Immature natural killer cell (primary cell): ENCODE data around the gene FNBP1L. TPM values are rescaled to one million over a fixed set of nuclear protein-coding genes. Genes with fewer than 3 reads are reported as not detected.

ENCODE experiments used
- DNase-seq, 3 donors: peaks; one replicate each; pipeline ENCODE4 v3.0.0; 2022; ENCODE audit warnings: mixed read lengths in 1 of 3
- H3K27ac Mint-ChIP-seq, 6 donors: one replicate each; pipeline ENCODE4 v1.8.0; 2020; ENCODE audit warnings: mixed read lengths in 6 of 6, mild to moderate bottlenecking in 5 of 6, inconsistent platforms in 4 of 6, moderate library complexity in 3 of 6
- H3K27me3 Mint-ChIP-seq, 3 donors: one replicate each; pipeline ENCODE4 v1.8.0; 2020 to 2021; ENCODE audit warnings: low read depth in 3 of 3, mild to moderate bottlenecking in 3 of 3, mixed read lengths in 3 of 3, moderate library complexity in 3 of 3, inconsistent platforms in 1 of 3
- H3K36me3 Mint-ChIP-seq, 3 donors: one replicate each; pipeline ENCODE4 v1.8.0; 2020; ENCODE audit warnings: mixed read lengths in 3 of 3, inconsistent platforms in 2 of 3, mild to moderate bottlenecking in 2 of 3
- H3K4me1 Mint-ChIP-seq, 2 donors: one replicate each; pipeline ENCODE4 v1.8.0; 2020; ENCODE audit warnings: inconsistent platforms in 2 of 2, mild to moderate bottlenecking in 2 of 2, mixed read lengths in 2 of 2, moderate library complexity in 1 of 2
- H3K4me3 Mint-ChIP-seq, 5 donors: one replicate each; pipeline ENCODE4 v1.8.0; 2020; ENCODE audit warnings: mild to moderate bottlenecking in 5 of 5, mixed read lengths in 5 of 5, inconsistent platforms in 3 of 5, moderate library complexity in 3 of 5
- H3K9me3 Mint-ChIP-seq, 6 donors: one replicate each; pipeline ENCODE4 v1.8.0; 2020; ENCODE audit warnings: mild to moderate bottlenecking in 6 of 6, mixed read lengths in 6 of 6, inconsistent platforms in 4 of 6, moderate library complexity in 3 of 6
- polyA plus RNA-seq, 3 donors: library from polyadenylated mRNA; unstranded; fragments of 300-500 nt; fragmentation: Illumina TruSeq; gene quantifications; one replicate each; pipeline ENCODE4 v1.2.3, GENCODE V29; 2021

Gene FNBP1L
- polyA plus RNA-seq, 3 donors from 2014 or later = 0.18 to 0.21 TPM; not detected in 1

DNA sequence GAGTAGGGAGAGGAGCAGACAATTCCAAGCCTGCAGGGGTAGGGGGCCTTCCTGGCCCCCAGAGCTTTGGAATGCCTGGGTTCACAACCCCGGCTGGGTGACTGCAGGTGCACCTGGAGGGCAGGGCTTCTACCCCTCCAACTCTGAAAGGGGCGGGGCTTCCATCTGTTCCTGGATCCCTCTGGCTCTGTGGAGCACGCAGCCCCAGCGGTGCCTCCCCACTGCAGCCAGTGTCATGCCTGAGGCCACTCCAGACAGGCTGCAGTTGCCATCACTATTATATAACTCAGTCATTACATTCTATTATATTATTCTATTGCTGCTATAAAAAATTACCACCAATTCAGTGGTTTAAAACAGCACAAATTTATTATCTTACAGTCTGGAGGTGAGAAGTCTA lies 12.5 kb upstream of the FNBP1L start:
- no peaks in the 10 kb centered on the region for H3K4me1 Mint-ChIP-seq
- peaks cover 2 to 5% (median 5%) of the 10 kb centered on the region in 3 donors for H3K27me3 Mint-ChIP-seq
- no peak overlapping the region for H3K4me3 Mint-ChIP-seq
- no peak for DNase-seq
- no peak overlapping the region for H3K27ac Mint-ChIP-seq
- no peaks in the 10 kb centered on the region for H3K36me3 Mint-ChIP-seq
- no peaks in the 10 kb centered on the region for H3K9me3 Mint-ChIP-seq

DNA sequence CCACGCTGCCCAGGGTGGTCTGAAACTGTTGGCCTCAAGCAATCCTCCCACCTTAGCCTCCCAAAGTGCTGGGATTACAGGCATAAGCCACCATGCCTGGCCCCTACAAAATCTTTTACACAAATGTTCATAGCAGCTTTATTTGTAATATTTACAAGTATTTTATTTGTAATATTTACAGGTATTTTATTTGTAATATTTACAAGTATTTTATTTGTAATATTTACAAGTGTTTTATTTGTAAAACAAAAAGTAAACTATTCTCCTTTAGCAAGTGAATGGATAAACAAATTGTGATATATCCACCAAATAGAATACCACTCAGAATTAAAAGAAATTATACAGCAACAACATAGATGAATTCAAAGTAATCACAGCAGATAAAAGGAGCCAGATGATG lies 11.4 kb upstream of the FNBP1L start:
- no peak overlapping the region for H3K4me3 Mint-ChIP-seq
- H3K4me1 Mint-ChIP-seq = no peaks in the 10 kb centered on the region
- H3K9me3 Mint-ChIP-seq = no peaks in the 10 kb centered on the region
- peaks cover 2 to 5% (median 5%) of the 10 kb centered on the region in 3 donors for H3K27me3 Mint-ChIP-seq
- no peak overlapping the region for H3K27ac Mint-ChIP-seq
- H3K36me3 Mint-ChIP-seq = no peaks in the 10 kb centered on the region
- DNase-seq = no peak

GRCh38 chr1:93437976-93438605 lies 9.8 kb upstream of the FNBP1L start:
- DNase-seq = peak in 1 of 3 donors; percentile 20
- H3K9me3 Mint-ChIP-seq = no peaks in the 10 kb centered on the region
- no peaks in the 10 kb centered on the region for H3K36me3 Mint-ChIP-seq
- no peak overlapping the region for H3K4me3 Mint-ChIP-seq
- peaks cover 4 to 8% (median 7%) of the 10 kb centered on the region in 3 donors for H3K27me3 Mint-ChIP-seq
- no peaks in the 10 kb centered on the region for H3K4me1 Mint-ChIP-seq
- H3K27ac Mint-ChIP-seq = no peak overlapping the region

GRCh38 chr1:93438716-93439115 lies 9.2 kb upstream of the FNBP1L start:
- Mint-ChIP-seq H3K36me3 (no peaks in the 10 kb centered on the region), H3K27ac (no peak overlapping the region), H3K4me3 (no peak overlapping the region), H3K9me3 (no peaks in the 10 kb centered on the region), H3K4me1 (no peaks in the 10 kb centered on the region), H3K27me3 (peaks cover 4 to 9% (median 8%) of the 10 kb centered on the region in 3 donors)
- DNase-seq = no peak

DNA sequence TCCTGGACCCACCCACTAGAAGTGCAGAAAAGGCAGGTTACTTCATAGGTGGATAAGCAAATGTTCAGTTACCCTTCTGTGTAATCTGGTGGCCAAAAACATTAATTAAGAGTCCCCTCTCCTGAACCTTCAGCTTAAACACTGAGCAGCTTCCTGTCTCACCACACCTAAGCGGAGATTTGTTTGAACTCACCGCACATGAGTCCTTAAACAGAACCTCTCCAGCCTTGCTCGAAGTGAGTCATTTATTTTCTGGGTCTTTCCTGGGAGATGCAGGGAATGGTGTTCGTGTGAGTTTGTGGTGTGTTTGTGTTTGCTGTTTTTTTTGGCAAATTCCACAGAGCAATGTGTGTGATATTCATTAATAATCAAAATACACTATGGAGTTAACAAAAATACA lies 7.6 kb upstream of the FNBP1L start:
- Mint-ChIP-seq H3K27ac (no peak overlapping the region), H3K4me3 (no peak overlapping the region), H3K4me1 (no peaks in the 10 kb centered on the region), H3K36me3 (no peaks in the 10 kb centered on the region), H3K27me3 (peaks cover 4 to 9% (median 8%) of the 10 kb centered on the region in 3 donors), H3K9me3 (no peaks in the 10 kb centered on the region)
- DNase-seq = no peak

GRCh38 chr1:93440706-93441105 lies 7.2 kb upstream of the FNBP1L start:
- H3K27ac Mint-ChIP-seq = no peak overlapping the region
- no peaks in the 10 kb centered on the region for H3K9me3 Mint-ChIP-seq
- no peaks in the 10 kb centered on the region for H3K36me3 Mint-ChIP-seq
- peaks cover 4 to 12% (median 8%) of the 10 kb centered on the region in 3 donors for H3K27me3 Mint-ChIP-seq
- H3K4me1 Mint-ChIP-seq = no peaks in the 10 kb centered on the region
- no peak overlapping the region for H3K4me3 Mint-ChIP-seq
- no peak for DNase-seq

GRCh38 chr1:93441589-93441988 lies 6.3 kb upstream of the FNBP1L start:
- Mint-ChIP-seq H3K36me3 (no peaks in the 10 kb centered on the region), H3K4me1 (peaks cover 0 to 2% of the 10 kb centered on the region in 2 donors), H3K4me3 (no peak overlapping the region), H3K9me3 (peaks cover 0 to under 1% (median 0%) of the 10 kb centered on the region in 6 donors), H3K27ac (no peak overlapping the region), H3K27me3 (peaks cover 8 to 15% (median 8%) of the 10 kb centered on the region in 3 donors)
- DNase-seq = no peak

DNA sequence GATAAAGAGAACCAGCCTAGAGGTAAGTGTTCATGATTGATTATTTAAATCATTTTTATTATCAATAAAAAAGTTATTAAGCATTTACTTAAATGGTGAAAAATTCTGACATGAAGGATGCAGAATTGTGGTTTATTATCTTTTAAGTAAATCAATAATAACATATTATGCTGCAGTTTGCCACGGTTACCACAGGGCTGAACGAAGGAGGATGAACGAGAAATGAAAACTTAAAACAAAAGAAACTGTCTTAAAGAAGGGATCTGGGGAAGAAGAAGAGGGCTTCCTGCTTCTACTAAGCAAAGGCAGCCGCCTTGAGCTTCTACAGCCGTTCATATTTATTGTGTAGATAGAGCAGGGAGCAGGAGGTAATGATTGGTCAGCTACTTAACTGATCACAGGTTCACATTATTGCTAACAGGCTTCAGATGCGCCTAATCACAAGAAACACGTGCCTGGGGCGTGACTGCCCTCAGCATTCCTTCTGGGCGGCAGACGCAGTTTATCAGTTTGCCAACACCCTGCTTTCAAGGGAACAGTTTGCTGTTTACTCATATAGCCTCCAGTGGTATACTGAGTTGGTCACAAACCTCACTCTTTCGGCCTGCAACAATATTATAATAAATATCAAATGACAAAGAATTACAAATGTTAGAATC lies 5.8 kb upstream of the FNBP1L start:
- peaks cover under 1 to 8% of the 10 kb centered on the region in 2 donors for H3K4me1 Mint-ChIP-seq
- H3K27ac Mint-ChIP-seq = no peak overlapping the region
- no peaks in the 10 kb centered on the region for H3K36me3 Mint-ChIP-seq
- H3K27me3 Mint-ChIP-seq = peaks cover 8 to 21% (median 10%) of the 10 kb centered on the region in 3 donors
- peaks cover 0 to 3% (median 0%) of the 10 kb centered on the region in 6 donors for H3K9me3 Mint-ChIP-seq
- no peak overlapping the region for H3K4me3 Mint-ChIP-seq
- DNase-seq = no peak

GRCh38 chr1:93442741-93443140 lies 5.2 kb upstream of the FNBP1L start:
- Mint-ChIP-seq H3K9me3 (peaks cover 0 to 4% (median 0%) of the 10 kb centered on the region in 6 donors), H3K36me3 (no peaks in the 10 kb centered on the region), H3K4me1 (peaks cover 6 to 14% of the 10 kb centered on the region in 2 donors), H3K4me3 (no peak overlapping the region), H3K27ac (no peak overlapping the region), H3K27me3 (peaks cover 5 to 26% (median 12%) of the 10 kb centered on the region in 3 donors)
- no peak for DNase-seq

- peaks cover 0 to 4% (median 0%) of the 10 kb centered on the region in 6 donors for H3K9me3 Mint-ChIP-seq
- no peak for DNase-seq
- peaks cover 4 to 28% (median 13%) of the 10 kb centered on the region in 3 donors for H3K27me3 Mint-ChIP-seq
- no peaks in the 10 kb centered on the region for H3K36me3 Mint-ChIP-seq
- H3K4me3 Mint-ChIP-seq = no peak overlapping the region
- H3K4me1 Mint-ChIP-seq = peaks cover 6 to 15% of the 10 kb centered on the region in 2 donors
- no peak overlapping the region for H3K27ac Mint-ChIP-seq
These were observed 4.5 kb upstream of the FNBP1L start for GRCh38 chr1:93443454-93443853.

DNA sequence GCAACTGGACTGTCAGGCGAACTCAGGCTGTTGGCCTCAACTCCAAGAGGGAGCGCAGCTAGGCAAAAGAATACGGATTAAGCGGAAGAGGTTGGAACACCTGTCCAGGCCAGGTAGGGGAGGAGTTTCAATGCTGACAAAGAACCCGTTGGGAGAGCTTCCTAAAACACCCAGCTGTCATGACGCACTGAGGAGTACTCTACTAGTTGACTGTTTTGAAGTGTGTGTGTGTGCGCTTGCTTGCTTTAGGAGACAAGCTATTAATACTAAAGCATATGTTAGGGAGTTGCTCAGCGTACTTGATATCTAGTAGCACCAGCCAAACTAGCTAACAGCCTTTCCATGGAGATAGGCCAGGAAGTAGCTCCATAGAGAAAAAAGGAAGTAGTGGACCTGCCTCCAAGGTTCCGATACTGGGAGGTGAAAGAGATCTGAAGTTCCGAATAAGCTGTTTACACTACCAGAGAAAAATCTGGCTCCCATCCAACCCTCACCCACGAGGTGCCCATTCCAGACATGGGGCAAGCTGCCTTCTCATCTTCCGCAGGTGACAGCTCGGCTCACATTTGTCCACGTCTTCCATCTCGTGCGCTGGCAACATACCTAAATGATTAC lies 974 bp upstream of the FNBP1L start:
- DNase-seq = no peak
- Mint-ChIP-seq H3K4me1 (peaks cover 14 to 26% of the 10 kb centered on the region in 2 donors), H3K27ac (peak overlapping the region in 1 of 6 donors; percentile 13), H3K27me3 (peaks cover 11 to 49% (median 30%) of the 10 kb centered on the region in 3 donors), H3K9me3 (peaks cover 0 to 4% (median 0%) of the 10 kb centered on the region in 6 donors), H3K36me3 (no peaks in the 10 kb centered on the region), H3K4me3 (peak overlapping the region; percentile 81 to 95 (median 89))

DNA sequence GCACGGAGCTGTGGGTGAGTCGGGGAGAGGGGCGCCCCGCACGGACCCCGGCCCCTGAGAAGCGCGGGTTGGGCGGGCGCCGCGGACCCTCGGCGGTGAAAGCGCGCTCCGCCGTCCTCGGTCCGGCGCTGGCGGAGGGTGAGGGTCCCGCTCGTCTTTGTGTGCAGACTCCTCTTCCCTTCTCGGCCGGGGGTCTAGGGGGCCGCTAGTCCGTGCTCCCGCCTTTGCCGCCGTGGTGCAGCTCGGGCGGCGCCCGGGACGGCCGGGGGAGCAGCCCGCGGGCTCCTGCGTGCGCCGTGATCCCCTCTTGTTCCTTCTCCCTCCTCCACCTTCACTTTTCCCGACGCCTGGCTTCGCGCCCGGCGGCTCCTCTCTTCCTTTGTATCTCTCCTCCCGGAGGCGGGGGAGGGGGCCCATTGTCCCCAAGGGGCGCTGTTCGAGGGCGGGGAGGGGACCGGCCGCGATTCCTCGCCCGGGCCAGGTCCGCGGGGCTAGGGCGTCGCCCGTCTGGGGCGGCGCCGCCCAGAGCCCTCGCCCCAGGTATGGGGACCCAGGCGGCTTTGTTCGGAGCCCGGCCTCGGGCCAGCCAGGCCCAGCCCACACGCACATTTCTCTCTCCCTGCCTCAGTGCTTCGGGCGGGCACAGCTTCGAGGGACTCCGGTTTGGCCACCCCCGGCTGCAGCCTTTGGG lies 519 bp downstream of the FNBP1L start:
- H3K36me3 Mint-ChIP-seq = no peaks in the 10 kb centered on the region
- no peak overlapping the region for H3K27ac Mint-ChIP-seq
- peaks cover 9 to 46% (median 31%) of the 10 kb centered on the region in 3 donors for H3K27me3 Mint-ChIP-seq
- H3K9me3 Mint-ChIP-seq = peaks cover 0 to 4% (median 0%) of the 10 kb centered on the region in 6 donors
- peak overlapping the region; percentile 84 to 93 (median 88) for H3K4me3 Mint-ChIP-seq
- DNase-seq = peak in 1 of 3 donors; percentile 3
- peaks cover 14 to 26% of the 10 kb centered on the region in 2 donors for H3K4me1 Mint-ChIP-seq

- peak overlapping the region; percentile 84 to 93 (median 88) for H3K4me3 Mint-ChIP-seq
- no peak for DNase-seq
- H3K9me3 Mint-ChIP-seq = peaks cover 0 to 4% (median 0%) of the 10 kb centered on the region in 6 donors
- no peaks in the 10 kb centered on the region for H3K36me3 Mint-ChIP-seq
- peaks cover 14 to 26% of the 10 kb centered on the region in 2 donors for H3K4me1 Mint-ChIP-seq
- peaks cover 9 to 45% (median 31%) of the 10 kb centered on the region in 3 donors for H3K27me3 Mint-ChIP-seq
- H3K27ac Mint-ChIP-seq = peak overlapping the region in 1 of 6 donors; percentile 3
These were observed 1.3 kb downstream of the FNBP1L start for GRCh38 chr1:93448983-93449804.
